GM23338 (cell line): ENCODE data around the gene SIKE1.

Experiments used
- STAT1 ChIP-seq: IDR thresholded peaks from one replicate; pipeline ENCODE4 v1.6.1; 2016; ENCODE audit warnings: antibody characterized with exemption; ENCODE audit not compliant: unreplicated experiment
- TF ChIP-seq, protein P1 (sequence below), 2 experiments: fragments of 200-600 bp in 1 of 2; sonication (generic) in 1 of 2; conservative IDR thresholded peaks; 2 replicates each; pipeline versions ENCODE4 v1.5.1 to v1.6.1; 2016 to 2017; ENCODE audit warnings: antibody characterized with exemption in 2 of 2, low read depth in 2 of 2, mild to moderate bottlenecking in 2 of 2, moderate library complexity in 1 of 2

DNA sequence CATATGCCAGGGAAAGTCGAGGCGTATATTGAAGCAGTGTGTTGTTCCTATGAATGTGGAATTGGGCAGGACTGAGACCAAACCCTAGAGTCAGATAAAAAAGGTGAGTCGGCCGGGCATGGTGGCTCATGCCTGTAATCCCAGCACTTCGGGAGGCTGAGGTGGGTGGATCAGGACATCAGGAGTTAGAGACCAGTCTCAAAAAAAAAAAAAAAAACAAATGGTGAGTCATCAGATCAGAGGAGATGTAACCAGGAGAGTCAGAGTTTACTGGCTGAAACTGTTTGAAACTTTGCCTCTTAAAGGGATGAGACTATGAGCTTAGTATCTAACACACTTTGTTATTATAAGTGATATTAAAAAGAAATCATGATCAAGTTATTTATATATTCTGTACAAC, 47.8 kb upstream of the SIKE1 start:
- TF ChIP-seq, protein P1, sequence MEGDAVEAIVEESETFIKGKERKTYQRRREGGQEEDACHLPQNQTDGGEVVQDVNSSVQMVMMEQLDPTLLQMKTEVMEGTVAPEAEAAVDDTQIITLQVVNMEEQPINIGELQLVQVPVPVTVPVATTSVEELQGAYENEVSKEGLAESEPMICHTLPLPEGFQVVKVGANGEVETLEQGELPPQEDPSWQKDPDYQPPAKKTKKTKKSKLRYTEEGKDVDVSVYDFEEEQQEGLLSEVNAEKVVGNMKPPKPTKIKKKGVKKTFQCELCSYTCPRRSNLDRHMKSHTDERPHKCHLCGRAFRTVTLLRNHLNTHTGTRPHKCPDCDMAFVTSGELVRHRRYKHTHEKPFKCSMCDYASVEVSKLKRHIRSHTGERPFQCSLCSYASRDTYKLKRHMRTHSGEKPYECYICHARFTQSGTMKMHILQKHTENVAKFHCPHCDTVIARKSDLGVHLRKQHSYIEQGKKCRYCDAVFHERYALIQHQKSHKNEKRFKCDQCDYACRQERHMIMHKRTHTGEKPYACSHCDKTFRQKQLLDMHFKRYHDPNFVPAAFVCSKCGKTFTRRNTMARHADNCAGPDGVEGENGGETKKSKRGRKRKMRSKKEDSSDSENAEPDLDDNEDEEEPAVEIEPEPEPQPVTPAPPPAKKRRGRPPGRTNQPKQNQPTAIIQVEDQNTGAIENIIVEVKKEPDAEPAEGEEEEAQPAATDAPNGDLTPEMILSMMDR (conservative IDR thresholded peaks at IDR 0.05; ENCODE audit: low read depth in 2 of 2): no peak
- TF ChIP-seq STAT1: no peak
